ENCODE data around the gene SLC38A9.

- TF ChIP-seq, protein P1, sequence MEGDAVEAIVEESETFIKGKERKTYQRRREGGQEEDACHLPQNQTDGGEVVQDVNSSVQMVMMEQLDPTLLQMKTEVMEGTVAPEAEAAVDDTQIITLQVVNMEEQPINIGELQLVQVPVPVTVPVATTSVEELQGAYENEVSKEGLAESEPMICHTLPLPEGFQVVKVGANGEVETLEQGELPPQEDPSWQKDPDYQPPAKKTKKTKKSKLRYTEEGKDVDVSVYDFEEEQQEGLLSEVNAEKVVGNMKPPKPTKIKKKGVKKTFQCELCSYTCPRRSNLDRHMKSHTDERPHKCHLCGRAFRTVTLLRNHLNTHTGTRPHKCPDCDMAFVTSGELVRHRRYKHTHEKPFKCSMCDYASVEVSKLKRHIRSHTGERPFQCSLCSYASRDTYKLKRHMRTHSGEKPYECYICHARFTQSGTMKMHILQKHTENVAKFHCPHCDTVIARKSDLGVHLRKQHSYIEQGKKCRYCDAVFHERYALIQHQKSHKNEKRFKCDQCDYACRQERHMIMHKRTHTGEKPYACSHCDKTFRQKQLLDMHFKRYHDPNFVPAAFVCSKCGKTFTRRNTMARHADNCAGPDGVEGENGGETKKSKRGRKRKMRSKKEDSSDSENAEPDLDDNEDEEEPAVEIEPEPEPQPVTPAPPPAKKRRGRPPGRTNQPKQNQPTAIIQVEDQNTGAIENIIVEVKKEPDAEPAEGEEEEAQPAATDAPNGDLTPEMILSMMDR (IDR thresholded peaks at IDR 0.05): no peak
- TF ChIP-seq EP300 (IDR thresholded peaks at IDR 0.05): no peak
Observed at GRCh38 chr5:55714749-55715148, 2.6 kb upstream of the SLC38A9 start.
